Choroid plexus epithelial cell (primary cell): ENCODE data around the gene CFAP99.

Experiments used
- DNase-seq: peaks from one replicate; pipeline ENCODE4 v3.0.0-alpha.2; 2010; ENCODE audit warnings: low read depth
- H3K4me3 ChIP-seq: 2 replicates; pipeline ENCODE4 v1.5.1; 2011; ENCODE audit warnings: low read depth, mild to moderate bottlenecking, control low read depth, low read length, moderate library complexity
- TF ChIP-seq, protein P1 (sequence below): conservative IDR thresholded peaks from 2 replicates; pipeline ENCODE4 v1.5.1; 2011; ENCODE audit warnings: low read depth, mild to moderate bottlenecking, control low read depth, inconsistent platforms, low read length, moderate library complexity

CFAP99 gene

DNA sequence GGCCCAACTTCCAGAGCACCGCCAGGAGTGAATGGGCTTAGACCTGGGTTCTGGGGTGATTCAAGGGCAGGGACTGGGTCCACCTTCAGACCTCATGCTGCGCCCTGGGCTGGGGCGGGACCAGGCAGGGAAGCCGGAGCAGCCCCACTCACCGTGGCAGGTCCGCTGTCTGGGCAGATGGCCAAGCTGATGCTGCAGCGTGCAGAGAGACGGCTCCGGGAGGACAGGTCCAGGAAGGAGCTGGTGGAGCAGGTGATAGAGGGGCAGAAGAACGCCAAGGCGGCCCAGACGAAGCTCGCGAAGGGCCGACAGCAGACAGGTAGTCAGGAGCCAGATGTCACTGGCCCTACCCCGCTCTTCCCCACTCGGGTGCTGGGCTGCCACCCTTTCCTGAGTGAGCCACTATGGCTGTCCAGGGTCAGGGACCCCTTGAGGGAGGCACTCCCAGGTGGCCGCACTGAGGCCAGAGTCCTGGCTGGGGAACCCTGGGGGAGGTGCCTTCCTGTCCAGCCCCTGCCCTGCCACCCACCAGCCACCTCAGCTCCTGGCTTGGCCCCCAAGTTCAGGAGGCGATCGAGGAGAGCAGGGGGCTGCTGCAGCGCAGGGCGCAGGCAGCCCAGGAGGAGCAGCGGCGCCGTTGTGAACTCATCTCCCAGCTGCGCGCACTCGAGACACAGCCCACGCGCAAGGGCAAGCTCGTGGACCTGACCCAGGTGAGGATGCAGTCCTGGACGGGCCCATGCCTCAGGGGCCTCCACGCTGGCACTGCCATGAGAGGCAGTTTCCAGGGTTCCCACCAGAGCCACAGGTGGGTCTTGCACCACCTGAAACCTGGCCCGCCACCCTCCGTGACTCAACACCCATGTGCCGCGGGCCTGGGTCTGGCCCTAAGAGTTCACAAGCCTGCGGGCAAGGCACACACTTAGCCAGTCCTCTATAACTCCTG, 40.1 kb downstream of the CFAP99 start:
- no peak overlapping the region for H3K4me3 ChIP-seq
- TF ChIP-seq, protein P1, sequence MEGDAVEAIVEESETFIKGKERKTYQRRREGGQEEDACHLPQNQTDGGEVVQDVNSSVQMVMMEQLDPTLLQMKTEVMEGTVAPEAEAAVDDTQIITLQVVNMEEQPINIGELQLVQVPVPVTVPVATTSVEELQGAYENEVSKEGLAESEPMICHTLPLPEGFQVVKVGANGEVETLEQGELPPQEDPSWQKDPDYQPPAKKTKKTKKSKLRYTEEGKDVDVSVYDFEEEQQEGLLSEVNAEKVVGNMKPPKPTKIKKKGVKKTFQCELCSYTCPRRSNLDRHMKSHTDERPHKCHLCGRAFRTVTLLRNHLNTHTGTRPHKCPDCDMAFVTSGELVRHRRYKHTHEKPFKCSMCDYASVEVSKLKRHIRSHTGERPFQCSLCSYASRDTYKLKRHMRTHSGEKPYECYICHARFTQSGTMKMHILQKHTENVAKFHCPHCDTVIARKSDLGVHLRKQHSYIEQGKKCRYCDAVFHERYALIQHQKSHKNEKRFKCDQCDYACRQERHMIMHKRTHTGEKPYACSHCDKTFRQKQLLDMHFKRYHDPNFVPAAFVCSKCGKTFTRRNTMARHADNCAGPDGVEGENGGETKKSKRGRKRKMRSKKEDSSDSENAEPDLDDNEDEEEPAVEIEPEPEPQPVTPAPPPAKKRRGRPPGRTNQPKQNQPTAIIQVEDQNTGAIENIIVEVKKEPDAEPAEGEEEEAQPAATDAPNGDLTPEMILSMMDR, result no peak
- no peak for DNase-seq

DNA sequence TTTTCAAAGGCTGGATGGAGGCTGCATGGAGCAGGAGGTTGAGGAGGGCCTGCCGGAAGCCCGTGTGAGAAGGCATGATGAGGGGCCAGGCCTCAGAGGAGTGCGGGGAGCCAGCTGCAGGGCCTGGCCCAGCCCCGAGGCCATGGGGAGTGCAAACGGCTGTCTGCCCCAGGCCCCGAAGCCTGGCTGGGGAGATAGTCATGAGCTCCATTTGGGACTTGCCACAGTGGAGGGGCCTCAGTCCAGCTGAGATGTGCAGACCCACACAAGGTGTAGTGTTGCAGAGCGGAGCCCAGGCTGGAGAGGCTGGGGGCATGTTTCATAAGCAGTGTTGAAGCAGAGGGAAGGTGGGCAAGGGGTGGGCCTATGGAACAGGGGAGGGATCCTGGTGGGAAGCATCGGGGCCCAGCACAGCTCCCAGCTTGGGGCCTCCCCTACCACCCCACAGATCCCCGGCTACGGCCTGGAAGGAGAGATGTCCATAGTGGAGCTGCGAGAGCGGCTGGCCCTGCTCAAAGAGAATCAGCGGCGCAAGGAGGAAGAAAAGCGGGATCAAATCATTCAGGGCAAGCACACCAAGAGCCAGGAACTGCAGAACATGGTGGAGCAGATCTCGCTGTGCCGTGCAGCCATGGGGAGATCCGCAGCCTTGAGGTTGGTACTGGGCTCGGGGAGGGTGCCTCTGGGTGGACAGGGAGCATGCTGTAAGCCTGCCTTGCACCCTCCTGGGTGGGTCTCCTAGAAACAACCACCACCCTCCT, 41.0 kb downstream of the CFAP99 start:
- TF ChIP-seq, protein P1, result no peak
- DNase-seq, result no peak
- no peak overlapping the region for H3K4me3 ChIP-seq

DNA sequence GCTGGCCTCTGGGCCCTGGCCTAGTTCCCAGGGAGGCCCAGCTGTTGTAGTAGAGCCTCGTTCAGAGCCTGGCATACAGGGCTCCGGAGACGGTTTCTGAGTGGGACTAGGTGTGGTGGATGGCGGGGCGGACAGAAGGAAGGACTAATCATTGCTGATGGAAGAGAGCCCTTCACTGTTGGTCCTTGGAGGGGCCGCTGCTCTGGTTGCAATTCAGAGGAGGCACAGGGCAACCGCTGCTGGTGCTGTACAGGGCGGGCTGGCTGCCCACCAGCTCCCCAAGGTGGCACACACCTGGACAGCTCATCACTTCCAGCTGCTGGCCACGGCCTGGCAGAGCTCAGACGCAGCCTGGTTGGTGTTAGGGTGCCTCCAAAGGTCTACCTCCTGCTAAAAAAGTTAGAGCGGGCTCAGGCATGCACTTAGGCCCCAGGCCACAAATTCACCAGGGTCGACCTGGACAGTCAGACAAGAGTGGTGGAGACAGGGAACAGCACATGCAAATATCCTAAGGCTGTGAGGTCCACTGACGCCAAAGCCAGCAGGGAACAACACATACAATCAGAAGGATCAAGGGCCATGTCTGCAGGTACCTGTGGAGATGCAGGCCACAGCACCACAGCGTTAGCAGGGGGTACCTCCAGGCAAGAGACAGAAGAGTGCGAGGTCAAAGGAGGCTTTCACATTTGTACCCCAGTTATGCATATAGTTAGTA, 42.6 kb downstream of the CFAP99 start:
- H3K4me3 ChIP-seq, result no peak overlapping the region
- TF ChIP-seq, protein P1, result no peak
- DNase-seq, result no peak

DNA sequence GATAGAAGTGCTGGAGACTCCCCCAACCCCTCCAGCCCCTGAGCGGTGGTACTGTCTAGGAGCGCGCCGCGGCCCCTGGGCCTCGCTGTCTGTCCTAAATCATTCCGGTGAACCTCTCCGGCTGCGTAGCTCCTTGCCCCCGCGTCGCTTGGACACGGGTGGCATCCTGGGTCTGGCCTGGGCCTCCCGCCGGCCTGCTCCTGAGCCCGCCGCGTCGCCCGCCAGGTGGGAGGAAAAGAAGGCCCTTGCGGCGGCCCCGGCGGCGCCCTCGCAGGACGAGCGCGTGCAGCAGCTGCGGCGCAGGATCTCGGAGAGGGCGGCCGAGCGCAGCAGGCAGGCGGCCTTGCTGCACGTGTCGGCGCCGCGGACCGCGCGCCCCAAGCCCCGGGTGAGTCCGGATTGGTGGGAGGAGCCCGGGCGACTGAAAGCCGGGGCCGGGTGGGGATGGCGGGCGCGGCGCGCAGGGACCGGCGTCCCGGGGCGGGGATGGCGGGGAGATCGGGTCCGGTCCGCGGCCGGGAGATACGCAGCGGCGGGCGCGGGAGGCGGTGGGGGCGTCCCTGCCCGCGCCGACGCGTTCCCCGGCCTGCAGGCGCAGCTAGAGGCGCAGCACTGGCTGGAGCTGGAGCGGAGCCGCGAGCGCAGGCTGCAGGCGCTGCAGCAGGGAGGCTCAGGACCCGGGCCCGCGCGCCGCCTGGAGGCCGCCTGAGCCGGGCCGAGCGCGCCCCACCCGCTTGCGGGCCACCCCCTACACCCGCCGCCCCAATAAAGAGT, 43.6 kb downstream of the CFAP99 start:
- peak overlapping the region; percentile 39 for H3K4me3 ChIP-seq
- DNase-seq, result peak; percentile 77
- TF ChIP-seq, protein P1, result peak; percentile 21

DNA sequence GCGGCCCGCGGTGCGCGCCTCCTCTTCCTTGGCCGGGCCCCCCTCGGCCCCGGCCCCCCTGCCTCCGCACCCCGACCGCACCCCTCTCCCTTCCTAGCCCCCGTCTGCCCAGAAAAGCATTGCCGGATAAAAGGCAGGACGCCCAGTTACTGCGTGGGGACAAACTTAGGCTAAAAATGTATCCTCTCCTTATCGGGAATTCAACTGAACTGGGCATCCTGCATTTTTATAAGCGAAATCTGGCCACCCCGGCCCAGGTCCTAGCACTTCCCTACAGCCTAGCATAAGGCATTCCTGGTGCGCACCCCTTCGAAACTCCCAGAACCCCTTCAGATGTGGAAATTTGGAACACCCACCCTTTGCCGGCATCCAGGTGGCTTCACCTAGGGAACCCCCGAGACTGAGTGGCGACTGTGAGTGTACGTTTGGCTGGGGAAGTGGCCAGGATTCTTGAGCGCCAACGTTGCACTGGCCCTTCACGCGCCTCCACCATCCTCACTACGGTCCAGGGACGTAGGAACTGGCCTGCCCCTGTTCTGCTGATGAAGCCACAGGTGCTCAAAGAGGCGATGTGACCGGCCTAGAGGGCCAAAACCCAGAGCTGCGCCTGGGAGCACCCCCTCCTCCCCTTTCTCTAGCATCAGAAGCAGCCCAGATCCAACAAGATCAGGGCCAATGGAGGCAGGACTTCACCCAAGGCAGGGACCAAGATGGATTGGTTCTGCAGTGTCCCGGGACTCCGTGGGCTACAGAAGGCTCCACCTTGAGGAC, 44.4 kb downstream of the CFAP99 start:
- peak overlapping the region; percentile 39 for H3K4me3 ChIP-seq
- no peak for DNase-seq
- TF ChIP-seq, protein P1, result no peak
